Esophagus muscularis mucosa (tissue), 4 donors: Measurements from ENCODE around the gene ZYX.

Source experiments
- EP300 ChIP-seq: sonication (generic); formaldehyde crosslinking; IDR thresholded peaks from one replicate; pipeline ENCODE4 v1.6.1; 2017; ENCODE audit warnings: antibody characterized with exemption
- POLR2A ChIP-seq: fragments of 450-650 bp; IDR thresholded peaks from one replicate; pipeline ENCODE4 v1.6.1; 2017; ENCODE audit warnings: antibody characterized with exemption, moderate library complexity, mild to moderate bottlenecking, low read depth
- POLR2AphosphoS5 ChIP-seq, 2 donors: sonication (generic); formaldehyde crosslinking; IDR thresholded peaks; one replicate each; pipeline ENCODE4 v1.6.1; 2017; ENCODE audit warnings: antibody characterized with exemption in 2 of 2
- TF ChIP-seq, protein P1 (sequence below), 3 experiments: fragments of 200-600 bp in 2 of 3; fragments of 450-650 bp in 1 of 3; sonication (generic) in 2 of 3; IDR thresholded peaks; one replicate each; pipeline ENCODE4 v1.5.1; 2017 to 2019; ENCODE audit warnings: antibody characterized with exemption in 3 of 3, mild to moderate bottlenecking in 2 of 3, moderate library complexity in 1 of 3

DNA sequence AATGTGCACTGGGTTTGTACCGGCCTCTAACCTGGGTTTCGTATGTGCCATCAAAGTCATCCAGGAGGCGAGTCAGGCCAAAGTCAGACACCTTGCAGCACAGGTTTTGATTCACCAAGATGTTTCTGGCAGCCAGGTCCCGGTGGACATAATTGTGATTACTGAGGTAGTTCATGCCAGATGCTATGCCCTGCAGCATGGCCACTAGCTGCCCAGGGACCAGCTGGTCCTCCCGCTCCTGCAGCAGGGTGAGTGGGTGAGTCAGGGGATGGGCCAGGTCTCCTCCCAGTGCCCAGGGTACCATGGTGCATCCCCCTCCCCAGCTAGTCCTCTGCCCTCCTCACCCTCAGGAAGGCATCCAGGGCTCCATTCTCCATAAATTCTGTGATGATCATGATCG is 13.6 kb downstream of the ZYX start:
- TF ChIP-seq POLR2AphosphoS5 (IDR thresholded peaks at IDR 0.05) (no peak), EP300 (no peak), POLR2A (no peak)
- TF ChIP-seq, protein P1, sequence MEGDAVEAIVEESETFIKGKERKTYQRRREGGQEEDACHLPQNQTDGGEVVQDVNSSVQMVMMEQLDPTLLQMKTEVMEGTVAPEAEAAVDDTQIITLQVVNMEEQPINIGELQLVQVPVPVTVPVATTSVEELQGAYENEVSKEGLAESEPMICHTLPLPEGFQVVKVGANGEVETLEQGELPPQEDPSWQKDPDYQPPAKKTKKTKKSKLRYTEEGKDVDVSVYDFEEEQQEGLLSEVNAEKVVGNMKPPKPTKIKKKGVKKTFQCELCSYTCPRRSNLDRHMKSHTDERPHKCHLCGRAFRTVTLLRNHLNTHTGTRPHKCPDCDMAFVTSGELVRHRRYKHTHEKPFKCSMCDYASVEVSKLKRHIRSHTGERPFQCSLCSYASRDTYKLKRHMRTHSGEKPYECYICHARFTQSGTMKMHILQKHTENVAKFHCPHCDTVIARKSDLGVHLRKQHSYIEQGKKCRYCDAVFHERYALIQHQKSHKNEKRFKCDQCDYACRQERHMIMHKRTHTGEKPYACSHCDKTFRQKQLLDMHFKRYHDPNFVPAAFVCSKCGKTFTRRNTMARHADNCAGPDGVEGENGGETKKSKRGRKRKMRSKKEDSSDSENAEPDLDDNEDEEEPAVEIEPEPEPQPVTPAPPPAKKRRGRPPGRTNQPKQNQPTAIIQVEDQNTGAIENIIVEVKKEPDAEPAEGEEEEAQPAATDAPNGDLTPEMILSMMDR (IDR thresholded peaks at IDR 0.05), result no peak
